HFFc6 (cell line): ENCODE data around the gene ZNF329. TPM values are rescaled to one million over a fixed set of nuclear protein-coding genes. Genes with fewer than 3 reads are reported as not detected.

Experiments used
- DNase-seq: peaks from one replicate; pipeline ENCODE4 v3.0.0-alpha.2; 2018
- H3K27ac Mint-ChIP-seq: 2 replicates; pipeline ENCODE4 v1.8.0; 2020; ENCODE audit warnings: mild to moderate bottlenecking, mixed read lengths
- H3K27me3 Mint-ChIP-seq: 2 replicates; pipeline ENCODE4 v1.8.0; 2021; ENCODE audit warnings: mild to moderate bottlenecking, moderate library complexity, mixed read lengths; ENCODE audit not compliant: insufficient read depth
- H3K36me3 Mint-ChIP-seq: 2 replicates; pipeline ENCODE4 v1.8.0; 2021; ENCODE audit warnings: low read depth, mixed read lengths
- H3K4me1 Mint-ChIP-seq: 2 replicates; pipeline ENCODE4 v1.8.0; 2020; ENCODE audit warnings: low read depth, mixed read lengths
- H3K4me3 Mint-ChIP-seq: 2 replicates; pipeline ENCODE4 v1.8.0; 2020; ENCODE audit warnings: mild to moderate bottlenecking, moderate library complexity, mixed read lengths
- H3K9me3 Mint-ChIP-seq: 2 replicates; pipeline ENCODE4 v1.8.0; 2020; ENCODE audit warnings: mild to moderate bottlenecking, mixed read lengths
- total RNA-seq, 6 experiments: library from RNA; stranded (reverse); fragmentation: NEBNext Ultra II Directional; extraction: Animal tissue kit (Norgen Biotek cat#: 25700); gene quantifications; 2 replicates in 1 of 6; 3 replicates in 5 of 6; pipeline ENCODE4 v1.2.3, GENCODE V29; 2021
- TF ChIP-seq, protein P1 (sequence below): fragments of 200-600 bp; sonication (generic); IDR thresholded peaks from 2 replicates; pipeline ENCODE4 v1.5.0; 2021; ENCODE audit warnings: antibody characterized with exemption, mild to moderate bottlenecking

The ZNF329 gene
- total RNA-seq, 6 experiments from 2014 or later: 6.6 to 9.5 (median 7.9) TPM

DNA sequence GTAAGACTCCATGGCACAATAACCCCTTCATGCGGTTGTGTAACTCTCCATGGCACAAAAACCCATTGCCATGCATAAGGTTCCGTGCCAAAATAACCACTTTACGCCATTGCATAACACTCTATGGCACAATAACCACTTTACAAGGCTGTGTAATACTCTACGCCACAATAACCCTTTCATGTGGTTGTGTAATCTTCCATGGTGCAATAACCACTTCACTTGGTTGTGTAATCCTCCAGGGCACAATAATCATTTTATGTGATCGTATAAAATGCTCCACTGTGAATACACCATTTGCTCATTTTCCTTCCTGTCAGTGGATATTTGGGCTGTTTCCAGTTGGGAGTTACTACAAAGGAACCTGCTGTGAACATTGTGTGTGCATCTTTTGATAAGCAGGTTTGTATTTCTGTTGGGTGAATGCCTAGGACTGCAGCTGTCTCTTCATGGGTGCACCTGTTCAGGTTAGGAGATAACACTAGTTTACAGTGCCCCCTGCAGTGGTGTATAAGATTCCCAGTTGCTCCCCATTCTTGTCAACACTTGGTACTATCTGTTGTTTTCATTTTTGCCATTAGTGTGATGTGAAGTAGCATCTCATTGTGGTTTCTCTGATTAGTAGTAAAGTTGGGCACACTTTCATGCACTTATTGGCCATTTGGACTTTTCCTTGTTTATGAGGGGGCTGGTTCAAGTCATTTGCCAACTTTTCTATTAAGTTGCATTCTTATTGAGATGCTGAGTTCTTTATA, 31.4 kb downstream of the ZNF329 start:
- Mint-ChIP-seq H3K4me1 (no peaks in the 10 kb centered on the region), H3K9me3 (peaks cover 93% of the 10 kb centered on the region), H3K27me3 (no peaks in the 10 kb centered on the region; the same call in 1 of the 2 replicates), H3K36me3 (peaks cover 50% of the 10 kb centered on the region), H3K27ac (no peak overlapping the region), H3K4me3 (no peak overlapping the region)
- TF ChIP-seq, protein P1, sequence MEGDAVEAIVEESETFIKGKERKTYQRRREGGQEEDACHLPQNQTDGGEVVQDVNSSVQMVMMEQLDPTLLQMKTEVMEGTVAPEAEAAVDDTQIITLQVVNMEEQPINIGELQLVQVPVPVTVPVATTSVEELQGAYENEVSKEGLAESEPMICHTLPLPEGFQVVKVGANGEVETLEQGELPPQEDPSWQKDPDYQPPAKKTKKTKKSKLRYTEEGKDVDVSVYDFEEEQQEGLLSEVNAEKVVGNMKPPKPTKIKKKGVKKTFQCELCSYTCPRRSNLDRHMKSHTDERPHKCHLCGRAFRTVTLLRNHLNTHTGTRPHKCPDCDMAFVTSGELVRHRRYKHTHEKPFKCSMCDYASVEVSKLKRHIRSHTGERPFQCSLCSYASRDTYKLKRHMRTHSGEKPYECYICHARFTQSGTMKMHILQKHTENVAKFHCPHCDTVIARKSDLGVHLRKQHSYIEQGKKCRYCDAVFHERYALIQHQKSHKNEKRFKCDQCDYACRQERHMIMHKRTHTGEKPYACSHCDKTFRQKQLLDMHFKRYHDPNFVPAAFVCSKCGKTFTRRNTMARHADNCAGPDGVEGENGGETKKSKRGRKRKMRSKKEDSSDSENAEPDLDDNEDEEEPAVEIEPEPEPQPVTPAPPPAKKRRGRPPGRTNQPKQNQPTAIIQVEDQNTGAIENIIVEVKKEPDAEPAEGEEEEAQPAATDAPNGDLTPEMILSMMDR: no peak
- no peak for DNase-seq

- peaks cover 38% of the 10 kb centered on the region for H3K36me3 Mint-ChIP-seq
- no peak overlapping the region for H3K4me3 Mint-ChIP-seq
- TF ChIP-seq, protein P1: no peak
- no peak for DNase-seq
- H3K9me3 Mint-ChIP-seq: peaks cover 88% of the 10 kb centered on the region
- no peaks in the 10 kb centered on the region for H3K27me3 Mint-ChIP-seq
- H3K27ac Mint-ChIP-seq: no peak overlapping the region
- H3K4me1 Mint-ChIP-seq: no peaks in the 10 kb centered on the region
Measured at GRCh38 chr19:58117841-58118575, 32.6 kb downstream of the ZNF329 start.

DNA sequence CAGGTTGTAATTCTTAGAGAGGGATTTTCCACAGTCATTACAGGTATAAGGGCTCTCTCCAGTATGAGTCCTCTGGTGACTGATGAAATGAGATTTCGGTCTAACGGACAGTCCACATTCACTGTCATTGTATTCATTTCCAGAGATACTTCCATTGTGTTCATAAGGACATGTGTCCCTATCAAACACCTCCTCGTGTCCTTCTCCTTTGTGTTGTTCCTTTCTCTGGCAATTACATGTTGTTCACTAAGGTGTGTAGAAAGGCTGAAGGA, 42.1 kb downstream of the ZNF329 start:
- H3K36me3 Mint-ChIP-seq: peaks cover 48% of the 10 kb centered on the region

GRCh38 chr19:58107778-58108545, 42.6 kb downstream of the ZNF329 start:
- Mint-ChIP-seq H3K36me3 (peaks cover 52% of the 10 kb centered on the region), H3K9me3 (peaks cover 92% of the 10 kb centered on the region), H3K27me3 (no peaks in the 10 kb centered on the region), H3K4me3 (no peak overlapping the region), H3K27ac (no peak overlapping the region), H3K4me1 (no peaks in the 10 kb centered on the region)
- no peak for DNase-seq
- TF ChIP-seq, protein P1: no peak

More for the DNA sequence above, 42.1 kb downstream of the ZNF329 start:
- H3K4me1 Mint-ChIP-seq: no peaks in the 10 kb centered on the region
- TF ChIP-seq, protein P1: no peak
- H3K27ac Mint-ChIP-seq: no peak overlapping the region
- DNase-seq: no peak
- peaks cover 92% of the 10 kb centered on the region for H3K9me3 Mint-ChIP-seq
- no peaks in the 10 kb centered on the region for H3K27me3 Mint-ChIP-seq
- H3K4me3 Mint-ChIP-seq: no peak overlapping the region

GRCh38 chr19:58098682-58098998, 51.9 kb downstream of the ZNF329 start:
- H3K36me3 Mint-ChIP-seq: peaks cover 19% of the 10 kb centered on the region
- DNase-seq: no peak
- H3K27ac Mint-ChIP-seq: peak overlapping the region; percentile 88
- H3K9me3 Mint-ChIP-seq: peaks cover 79% of the 10 kb centered on the region
- no peaks in the 10 kb centered on the region for H3K4me1 Mint-ChIP-seq
- H3K27me3 Mint-ChIP-seq: peaks cover 3% of the 10 kb centered on the region; the same call in 1 of the 2 replicates
- TF ChIP-seq, protein P1: no peak
- H3K4me3 Mint-ChIP-seq: peak overlapping the region; percentile 56; the same call in 1 of the 2 replicates
